ENCODE results near the gene FGD5.

FGD5 gene

GRCh38 chr3:14832975-14833722, 14.4 kb downstream of the FGD5 start:
- DNase-seq, result no peak

- DNase-seq, result no peak
Measured at GRCh38 chr3:14834121-14834520, 15.4 kb downstream of the FGD5 start.

GRCh38 chr3:14834807-14835466, 16.2 kb downstream of the FGD5 start:
- no peak for DNase-seq

- no peak for DNase-seq
Measured at GRCh38 chr3:14836049-14836468, 17.3 kb downstream of the FGD5 start.

- no peak for DNase-seq
Measured at GRCh38 chr3:14837186-14837877, 18.6 kb downstream of the FGD5 start.

- DNase-seq, result no peak
Measured at GRCh38 chr3:14837878-14838258, 19.1 kb downstream of the FGD5 start.

- DNase-seq, result no peak
Measured at GRCh38 chr3:14839236-14839635, 20.5 kb downstream of the FGD5 start.

- no peak for DNase-seq
Measured at GRCh38 chr3:14841836-14842235, 23.1 kb downstream of the FGD5 start.

- DNase-seq, result no peak
Measured at GRCh38 chr3:14842277-14842676, 23.5 kb downstream of the FGD5 start.

GRCh38 chr3:14843321-14843720, 24.6 kb downstream of the FGD5 start:
- no peak for DNase-seq

- no peak for DNase-seq
Measured at GRCh38 chr3:14844386-14845170, 25.8 kb downstream of the FGD5 start.

- DNase-seq, result no peak
Measured at GRCh38 chr3:14845180-14845579, 26.4 kb downstream of the FGD5 start.

GRCh38 chr3:14845826-14846225, 27.1 kb downstream of the FGD5 start:
- DNase-seq, result no peak

GRCh38 chr3:14846226-14846880, 27.6 kb downstream of the FGD5 start:
- no peak for DNase-seq

GRCh38 chr3:14847613-14848541, 29.1 kb downstream of the FGD5 start:
- DNase-seq, result no peak

- no peak for DNase-seq
Measured at GRCh38 chr3:14848906-14849305, 30.1 kb downstream of the FGD5 start.

- DNase-seq, result no peak
Measured at GRCh38 chr3:14849638-14850230, 31.0 kb downstream of the FGD5 start.

GRCh38 chr3:14852058-14852594, 33.4 kb downstream of the FGD5 start:
- no peak for DNase-seq

GRCh38 chr3:14852717-14853116, 34.0 kb downstream of the FGD5 start:
- DNase-seq, result no peak

GRCh38 chr3:14853271-14853951, 34.6 kb downstream of the FGD5 start:
- DNase-seq, result no peak

Measured in cerebellar nuclear complex (tissue), 1 donor.